ENCODE data around the gene MPPE1. TPM values are rescaled to one million over a fixed set of nuclear protein-coding genes. Genes with fewer than 3 reads are reported as not detected.

The MPPE1 gene
- total and polyA plus RNA-seq, 12 donors, result 17.0 to 44.7 (median 31.2) TPM

GRCh38 chr18:11955239-11956029 is 47.3 kb upstream of the MPPE1 start:
- no peak overlapping the region for H3K27ac ChIP-seq
- no peaks in the 10 kb centered on the region for H3K27me3 ChIP-seq
- no peak for TF ChIP-seq POLR2A (IDR thresholded peaks at IDR 0.05)
- no peak for TF ChIP-seq CTCF (IDR thresholded peaks at IDR 0.05)
- WGBS, 4 donors, result 45 to 62% (median 56%) methylated on average over 6 to 8 of the region's 8 CpGs
- no peaks in the 10 kb centered on the region for H3K9me3 ChIP-seq (replicated peaks in 1 of 3)
- intact Hi-C loops (cut with DNase I), result no loop called here
- H3K36me3 ChIP-seq (replicated peaks in 1 of 2), result no peaks in the 10 kb centered on the region
- peak in 6 of 7 donors; percentile 35 to 71 (median 54) for DNase-seq
- no peak overlapping the region for H3K4me3 ChIP-seq
- no peaks in the 10 kb centered on the region for H3K4me1 ChIP-seq (replicated peaks in 1 of 2)

GRCh38 chr18:11953113-11953512 is 45.0 kb upstream of the MPPE1 start:
- intact Hi-C loops (cut with DNase I), result no loop called here
- Histone ChIP-seq H3K36me3 (replicated peaks in 1 of 2) (no peaks in the 10 kb centered on the region), H3K9me3 (replicated peaks in 1 of 3) (no peaks in the 10 kb centered on the region), H3K27ac (no peak overlapping the region), H3K4me1 (replicated peaks in 1 of 2) (no peaks in the 10 kb centered on the region), H3K27me3 (no peaks in the 10 kb centered on the region), H3K4me3 (no peak overlapping the region)
- WGBS, 4 donors, result 61 to 84% (median 73%) methylated on average over 5 of the region's 5 CpGs
- DNase-seq, result no peak
- TF ChIP-seq CTCF (IDR thresholded peaks at IDR 0.05) (no peak), POLR2A (IDR thresholded peaks at IDR 0.05) (no peak)

GRCh38 chr18:11951390-11951851 is 43.3 kb upstream of the MPPE1 start:
- no peak overlapping the region for H3K4me3 ChIP-seq
- no peak for DNase-seq
- peaks cover 6% of the 10 kb centered on the region in 2 donors for H3K4me1 ChIP-seq (replicated peaks in 1 of 2)
- TF ChIP-seq CTCF (IDR thresholded peaks at IDR 0.05) (no peak), POLR2A (IDR thresholded peaks at IDR 0.05) (no peak)
- H3K9me3 ChIP-seq (replicated peaks in 1 of 3), result no peaks in the 10 kb centered on the region
- WGBS, 4 donors, result 76 to 83% (median 81%) methylated on average over 9 of the region's 9 CpGs
- no peaks in the 10 kb centered on the region for H3K27me3 ChIP-seq
- H3K27ac ChIP-seq, result no peak overlapping the region
- no peaks in the 10 kb centered on the region for H3K36me3 ChIP-seq (replicated peaks in 1 of 2)
- intact Hi-C loops (cut with DNase I), result no loop called here

GRCh38 chr18:11950824-11951223 is 42.7 kb upstream of the MPPE1 start:
- Histone ChIP-seq H3K9me3 (replicated peaks in 1 of 3) (no peaks in the 10 kb centered on the region), H3K36me3 (replicated peaks in 1 of 2) (no peaks in the 10 kb centered on the region), H3K27me3 (no peaks in the 10 kb centered on the region), H3K27ac (no peak overlapping the region), H3K4me3 (no peak overlapping the region), H3K4me1 (replicated peaks in 1 of 2) (peaks cover 11% of the 10 kb centered on the region in 2 donors)
- 78 to 89% (median 82%) methylated on average over 5 of the region's 5 CpGs for WGBS, 4 donors
- no peak for TF ChIP-seq POLR2A (IDR thresholded peaks at IDR 0.05)
- no peak for TF ChIP-seq CTCF (IDR thresholded peaks at IDR 0.05)
- DNase-seq, result no peak
- intact Hi-C loops (cut with DNase I), result no loop called here

Data from adrenal gland (tissue), 12 donors.